Dermis microvascular lymphatic vessel endothelial cell (primary cell): ENCODE results near the gene SRPX2. TPM values are rescaled to one million over a fixed set of nuclear protein-coding genes. Genes with fewer than 3 reads are reported as not detected.

Source experiments
- DNase-seq, 2 donors: peaks; one replicate each; pipeline versions ENCODE4 v3.0.0 to v3.0.0-alpha.2; 2010; ENCODE audit warnings: low read depth in 2 of 2
- total RNA-seq: library from RNA; depleted of rRNA; stranded (reverse); fragments of >200 nt; gene quantifications from 2 replicates; pipeline ENCODE4 v1.2.1, GENCODE V29; 2014

The SRPX2 gene, protein sequence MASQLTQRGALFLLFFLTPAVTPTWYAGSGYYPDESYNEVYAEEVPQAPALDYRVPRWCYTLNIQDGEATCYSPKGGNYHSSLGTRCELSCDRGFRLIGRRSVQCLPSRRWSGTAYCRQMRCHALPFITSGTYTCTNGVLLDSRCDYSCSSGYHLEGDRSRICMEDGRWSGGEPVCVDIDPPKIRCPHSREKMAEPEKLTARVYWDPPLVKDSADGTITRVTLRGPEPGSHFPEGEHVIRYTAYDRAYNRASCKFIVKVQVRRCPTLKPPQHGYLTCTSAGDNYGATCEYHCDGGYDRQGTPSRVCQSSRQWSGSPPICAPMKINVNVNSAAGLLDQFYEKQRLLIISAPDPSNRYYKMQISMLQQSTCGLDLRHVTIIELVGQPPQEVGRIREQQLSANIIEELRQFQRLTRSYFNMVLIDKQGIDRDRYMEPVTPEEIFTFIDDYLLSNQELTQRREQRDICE
- 1.9 and 4.0 TPM in 2 replicates for total RNA-seq

DNA sequence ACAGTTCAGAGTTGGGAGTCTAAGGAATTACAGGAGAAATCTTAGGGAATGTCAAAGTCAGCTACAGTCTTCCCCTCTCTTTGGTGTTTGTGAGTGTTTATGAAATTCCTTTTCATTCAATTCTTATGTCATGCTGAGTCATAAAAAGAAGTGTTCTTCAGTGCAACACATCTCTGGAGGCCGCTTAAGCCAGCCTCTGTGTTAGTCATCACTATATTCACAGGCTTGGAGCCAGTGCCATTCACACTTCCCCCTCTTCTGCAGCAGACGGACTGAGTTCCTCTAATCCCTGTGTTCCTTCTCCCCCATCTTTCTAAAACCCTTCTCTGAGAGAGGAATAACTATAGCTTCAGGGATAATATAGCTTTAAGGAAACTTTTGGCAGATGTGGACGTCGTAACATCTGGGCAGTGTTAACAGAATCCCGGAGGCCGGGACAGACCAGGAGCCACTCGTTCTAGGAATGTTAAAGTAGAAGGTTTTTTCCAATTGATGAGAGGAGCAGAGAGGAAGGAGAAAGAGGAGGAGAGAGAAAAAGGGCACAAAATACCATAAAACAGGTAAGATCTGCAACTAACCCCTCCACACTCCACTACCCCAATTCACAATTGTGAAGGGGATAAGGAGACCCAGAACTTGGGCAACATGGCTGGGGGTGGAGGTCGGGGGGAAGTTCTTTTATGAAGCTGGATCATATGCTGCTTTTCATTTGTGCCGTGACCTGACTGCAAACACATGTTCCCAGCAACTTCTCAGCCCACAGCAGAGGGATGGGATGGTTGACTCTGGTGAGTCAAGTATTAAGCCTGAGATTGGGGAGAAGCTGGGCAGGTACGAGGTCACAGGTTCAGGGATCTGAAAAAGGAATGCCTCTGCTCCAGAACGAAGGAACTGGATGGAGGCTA, at the start of gene SRPX2:
SRPX2 (plus strand) TSS at position 244 of the 905 bp plus-strand sequence. CDS start 2,124 bp downstream, outside the sequence.
- DNase-seq = peak in 1 of 2 donors; percentile 88

DNA sequence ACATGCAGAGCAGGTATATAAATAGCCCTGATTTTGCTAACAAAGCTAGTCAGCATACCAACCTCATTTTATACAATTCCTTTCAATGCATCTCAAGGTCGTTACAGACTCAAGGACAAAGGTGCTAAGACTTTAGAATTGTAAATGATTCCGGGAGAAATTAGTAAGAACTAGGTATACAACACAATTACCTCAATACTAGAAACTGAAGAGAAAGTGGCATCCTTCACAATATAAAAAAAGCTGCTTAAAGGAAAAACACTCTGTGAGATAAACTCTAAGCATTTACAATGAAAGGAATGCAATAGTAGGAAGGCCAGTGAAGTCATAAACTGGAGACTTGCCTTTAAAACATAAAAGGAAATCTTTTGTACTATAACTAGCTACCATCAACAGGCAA, 47.4 kb upstream of the SRPX2 start:
- no peak for DNase-seq

DNA sequence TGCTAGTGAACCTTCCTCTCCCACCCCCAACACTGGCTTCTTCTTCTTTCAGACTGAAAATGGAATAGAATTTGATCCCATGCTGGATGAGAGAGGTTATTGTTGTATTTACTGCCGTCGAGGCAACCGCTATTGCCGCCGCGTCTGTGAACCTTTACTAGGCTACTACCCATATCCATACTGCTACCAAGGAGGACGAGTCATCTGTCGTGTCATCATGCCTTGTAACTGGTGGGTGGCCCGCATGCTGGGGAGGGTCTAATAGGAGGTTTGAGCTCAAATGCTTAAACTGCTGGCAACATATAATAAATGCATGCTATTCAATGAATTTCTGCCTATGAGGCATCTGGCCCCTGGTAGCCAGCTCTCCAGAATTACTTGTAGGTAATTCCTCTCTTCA, 44.5 kb upstream of the SRPX2 start:
- DNase-seq = no peak

DNA sequence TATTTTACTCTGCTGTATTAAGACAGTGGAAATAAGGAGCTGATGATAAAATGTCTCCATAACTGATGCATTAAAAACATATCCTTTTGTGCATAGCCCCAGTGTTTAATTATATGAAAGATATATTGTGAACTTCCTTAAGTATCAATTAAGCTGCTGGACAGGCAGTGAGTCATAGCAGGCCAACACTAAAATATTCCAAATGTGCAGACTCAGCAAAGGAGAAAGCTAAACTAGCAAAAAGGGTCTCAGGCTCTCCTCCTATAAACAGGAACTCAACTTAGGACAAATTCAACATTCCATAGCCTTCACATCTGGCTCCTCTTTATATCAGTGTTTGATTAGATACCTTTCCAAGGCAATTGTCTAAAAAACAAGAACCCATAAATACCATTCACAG, 43.7 kb upstream of the SRPX2 start:
- DNase-seq = no peak

DNA sequence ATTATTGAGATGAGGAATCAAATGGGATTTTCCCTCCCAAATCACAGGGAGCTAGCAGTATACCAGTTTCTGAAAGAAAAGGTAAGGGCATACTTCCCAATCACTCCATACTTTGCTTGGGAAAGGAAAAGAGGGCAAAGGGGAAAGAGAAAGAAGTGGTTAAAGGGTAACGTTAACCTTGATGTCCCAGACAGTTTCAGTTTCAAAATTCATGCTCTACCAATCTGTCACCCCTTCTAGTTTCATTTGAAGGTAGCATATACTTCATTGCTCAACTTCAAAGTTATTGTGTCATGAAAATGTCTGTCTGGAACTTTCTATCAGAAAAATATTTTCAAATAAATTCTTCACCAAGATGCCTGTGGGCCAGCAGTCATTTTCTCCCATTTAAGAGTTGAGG, 43.2 kb upstream of the SRPX2 start:
- no peak for DNase-seq

DNA sequence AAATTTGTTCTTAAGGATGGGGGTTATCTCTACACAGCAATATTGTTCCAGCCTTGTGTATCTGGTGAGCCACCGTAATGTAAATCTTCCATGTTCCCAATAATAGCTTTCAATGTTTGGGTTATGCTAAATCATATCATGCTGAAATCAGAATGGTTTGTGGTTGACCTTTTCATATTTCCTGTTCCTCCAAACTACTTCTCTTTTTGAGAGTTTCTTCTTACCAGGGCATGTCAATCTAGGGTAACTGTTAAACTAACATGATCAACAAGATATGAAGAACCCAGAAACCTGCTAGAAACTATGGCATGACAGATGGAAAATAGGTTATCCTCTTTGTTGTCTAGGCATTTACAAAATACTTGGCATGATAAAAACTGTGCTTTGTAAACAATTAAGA, 37.2 kb upstream of the SRPX2 start:
- DNase-seq = no peak

DNA sequence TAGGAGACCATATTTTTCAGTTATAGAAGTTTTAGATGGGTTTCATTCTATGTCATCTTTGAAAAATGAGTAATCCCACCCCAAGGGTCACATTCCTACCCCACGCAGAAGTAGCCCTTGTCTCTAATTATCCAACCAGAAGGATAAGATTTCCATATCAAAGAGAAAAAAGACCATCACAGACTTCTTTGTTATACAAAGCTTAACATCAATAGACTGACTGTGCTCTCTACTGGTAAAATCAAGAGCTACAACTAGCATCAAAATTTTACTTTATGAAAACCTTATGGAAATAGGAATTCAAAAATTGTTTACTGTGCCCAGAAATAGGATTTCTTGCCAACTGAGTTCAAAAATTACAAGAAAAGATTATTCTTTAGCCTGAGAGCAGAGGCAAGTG, 34.4 kb upstream of the SRPX2 start:
- DNase-seq = no peak

DNA sequence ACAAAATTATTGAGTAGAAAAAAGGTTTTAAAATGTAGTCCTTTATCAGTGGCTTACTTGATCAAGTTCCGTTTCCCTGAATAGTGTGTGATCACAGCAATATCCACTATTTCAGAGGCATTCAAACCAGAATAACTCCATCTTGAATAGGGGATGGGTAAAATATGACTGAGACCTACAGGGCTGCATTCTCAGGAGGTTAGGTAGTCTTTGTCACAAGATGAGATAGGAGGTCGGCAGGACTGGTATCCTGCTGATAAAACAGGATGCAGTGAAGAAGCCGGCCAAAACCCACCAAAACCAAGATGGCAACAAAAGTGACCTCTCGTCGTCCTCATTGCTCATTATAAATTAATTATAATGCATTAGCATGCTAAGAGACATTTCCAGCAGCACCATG, 32.0 kb upstream of the SRPX2 start:
- no peak for DNase-seq

DNA sequence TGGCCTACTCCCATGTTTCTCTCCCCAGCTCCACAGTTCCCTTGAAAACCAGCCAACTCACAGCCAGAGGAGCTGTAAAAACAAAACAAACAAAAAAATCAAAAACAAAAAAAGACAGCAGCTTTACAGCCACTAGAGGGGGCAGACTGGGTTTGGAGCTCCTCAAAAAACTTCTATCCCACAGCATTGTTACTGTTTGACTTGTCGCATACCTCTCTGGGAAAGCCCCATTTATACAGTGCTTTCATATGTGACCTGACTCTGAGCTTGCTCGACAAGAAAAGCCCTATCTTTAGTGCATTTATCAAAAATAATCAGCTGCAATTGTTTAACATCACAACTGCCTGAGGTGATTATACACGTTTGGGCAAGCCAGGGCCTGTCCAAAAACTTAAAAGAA, 29.0 kb upstream of the SRPX2 start:
- peak; percentile 60 to 76 for DNase-seq

DNA sequence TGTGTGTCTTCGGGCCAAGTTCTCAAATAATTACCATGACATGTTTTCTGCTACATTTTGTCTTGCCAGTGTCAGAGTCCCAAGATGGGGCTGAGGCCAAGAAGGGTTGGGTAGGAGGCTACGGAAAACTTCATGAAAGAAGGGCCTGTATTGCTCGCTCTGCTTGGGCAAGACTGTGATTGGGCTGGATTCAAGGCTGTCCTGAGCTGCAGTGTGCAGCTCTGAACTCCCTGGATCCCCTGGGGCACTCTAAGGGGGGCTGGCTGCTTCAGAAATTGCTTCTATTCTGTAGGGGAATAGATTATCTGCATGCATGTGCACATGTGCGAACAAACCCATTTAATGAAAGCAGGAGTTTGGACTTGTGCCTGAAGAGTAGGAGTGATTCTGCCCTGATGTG, 21.0 kb upstream of the SRPX2 start:
- DNase-seq = no peak

DNA sequence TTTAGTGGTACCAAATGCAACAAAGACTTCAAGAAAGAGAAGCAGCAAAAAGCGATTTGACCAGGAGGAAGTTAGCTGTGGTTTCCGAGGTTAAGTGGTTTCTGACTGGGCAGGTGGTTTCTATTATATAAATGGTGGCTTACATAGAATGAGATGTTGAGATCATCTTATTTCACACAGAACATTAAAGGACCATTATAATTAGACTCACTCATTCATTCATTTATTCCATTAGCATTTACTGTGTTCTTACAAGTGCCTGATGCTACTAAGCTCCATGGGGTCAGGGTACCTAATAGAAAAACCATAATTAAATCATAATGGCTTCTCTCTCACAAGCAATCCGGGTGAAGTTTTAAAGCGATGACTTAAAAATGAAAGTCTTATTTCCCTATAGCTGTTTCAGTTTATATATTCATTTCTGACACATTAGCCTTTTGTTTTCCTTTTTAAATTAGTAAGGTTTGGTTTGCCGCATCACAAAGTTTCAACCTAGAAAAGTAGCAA, 18.0 kb upstream of the SRPX2 start:
- DNase-seq = no peak

DNA sequence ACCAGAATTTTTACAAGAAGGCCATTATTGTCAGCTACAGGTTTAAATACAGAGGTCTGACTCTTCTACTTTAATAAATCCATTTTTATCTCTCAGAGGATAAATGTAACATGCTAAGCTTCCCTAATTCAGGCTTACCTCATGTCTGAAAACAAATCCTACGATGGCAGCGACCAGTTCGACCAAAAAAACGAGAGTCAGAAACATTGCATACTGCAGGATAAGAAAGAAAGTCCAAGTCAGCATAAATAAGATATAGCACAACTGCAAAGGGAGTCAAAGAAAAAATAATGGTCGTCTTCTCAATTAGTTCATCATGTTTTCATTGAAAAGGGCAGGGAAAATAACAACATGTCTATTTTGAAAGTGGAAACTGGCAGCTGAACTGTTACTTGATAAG, 9.0 kb upstream of the SRPX2 start:
- DNase-seq = no peak

DNA sequence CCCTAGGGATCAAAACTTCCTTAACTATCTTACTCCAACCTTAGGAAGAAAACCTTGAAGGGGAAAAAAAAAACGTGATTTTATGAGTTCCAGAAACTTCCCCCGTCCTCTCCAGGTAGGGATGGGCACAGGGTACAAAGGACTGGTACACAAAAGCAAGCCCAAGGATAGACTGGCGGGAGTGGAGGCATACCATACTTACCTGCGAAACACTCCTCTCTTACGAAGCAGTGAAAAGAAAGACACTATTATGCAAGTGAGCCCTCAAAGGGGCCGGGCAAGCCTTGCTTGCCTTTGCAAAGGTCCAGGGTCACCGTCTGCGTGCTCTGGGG, 8.0 kb upstream of the SRPX2 start:
- no peak for DNase-seq

DNA sequence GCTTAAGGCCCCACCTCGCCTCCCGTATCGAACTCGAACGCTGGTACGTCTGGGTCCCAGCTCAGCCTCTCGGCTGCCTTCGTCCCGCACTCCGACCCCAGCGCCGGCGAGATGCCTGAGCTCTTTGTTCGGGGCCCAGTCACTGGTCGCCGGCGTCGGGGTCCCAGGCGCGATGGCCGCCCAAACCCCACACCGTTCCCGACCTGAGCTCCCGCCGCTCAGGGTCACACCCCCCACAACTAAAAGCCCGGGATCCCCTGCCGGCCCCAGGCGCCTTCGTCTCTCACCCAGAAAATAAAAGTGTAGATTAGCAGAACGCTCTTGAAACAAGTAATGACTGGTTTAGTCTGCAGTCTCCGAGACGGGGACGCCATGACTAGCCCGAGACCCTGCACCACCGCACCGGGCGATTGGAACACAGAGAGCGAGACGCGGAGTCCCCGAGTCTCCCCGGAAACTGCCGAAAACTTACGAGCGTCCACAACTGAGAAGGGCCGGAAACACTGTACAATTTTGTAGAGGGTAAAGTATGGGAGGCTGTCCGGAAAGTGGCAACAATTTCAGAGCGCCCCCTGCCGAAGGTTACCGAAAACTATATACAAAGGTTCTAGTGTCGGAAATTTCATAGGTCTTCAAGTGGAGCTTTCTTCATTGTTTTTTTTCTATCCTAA, 7.5 kb upstream of the SRPX2 start, which contains the start of gene TSPAN6:
TSPAN6 (minus strand) TSS at position 486 of the 671 bp plus-strand sequence; CDS start at position 374, 112 bp downstream.
- peak in 1 of 2 donors; percentile 69 for DNase-seq

DNA sequence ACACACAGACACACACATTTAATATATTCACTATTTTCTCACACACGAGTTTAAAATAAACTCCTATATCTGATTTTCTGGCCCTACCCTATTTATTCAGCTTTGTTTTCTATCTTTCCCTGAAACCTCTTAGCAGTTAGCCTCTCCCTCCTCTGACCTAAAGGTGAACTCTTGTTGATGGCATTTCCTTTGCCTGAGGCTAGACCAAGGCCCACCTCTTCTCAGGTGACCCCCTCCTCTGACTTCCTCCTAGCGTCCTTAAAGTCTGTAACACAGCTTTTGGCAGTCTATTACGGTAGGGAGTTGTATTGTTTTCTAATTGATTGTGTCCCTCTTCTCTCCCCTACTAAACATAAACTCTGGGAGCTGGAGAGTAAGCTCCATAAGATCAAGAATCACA, 1.7 kb upstream of the SRPX2 start:
- DNase-seq = no peak

DNA sequence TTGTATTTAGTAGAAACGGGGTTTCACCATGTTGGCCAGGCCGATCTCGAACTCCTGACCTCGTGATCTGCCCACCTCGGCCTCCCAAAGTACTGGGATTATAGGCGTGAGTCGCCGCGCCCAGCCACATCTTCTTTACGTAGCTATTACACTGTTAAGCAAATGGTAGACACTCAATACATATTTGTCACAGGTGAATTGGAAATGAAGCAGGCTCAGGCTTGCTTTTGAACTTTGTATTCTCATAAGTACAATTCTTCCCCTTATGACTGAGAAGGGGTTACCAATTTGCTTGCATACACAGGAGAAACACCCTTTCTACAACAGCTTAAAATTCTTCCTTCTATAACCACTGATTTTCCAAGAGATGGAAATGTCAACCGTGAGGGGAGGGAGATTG, 787 bp upstream of the SRPX2 start:
- DNase-seq = no peak

DNA sequence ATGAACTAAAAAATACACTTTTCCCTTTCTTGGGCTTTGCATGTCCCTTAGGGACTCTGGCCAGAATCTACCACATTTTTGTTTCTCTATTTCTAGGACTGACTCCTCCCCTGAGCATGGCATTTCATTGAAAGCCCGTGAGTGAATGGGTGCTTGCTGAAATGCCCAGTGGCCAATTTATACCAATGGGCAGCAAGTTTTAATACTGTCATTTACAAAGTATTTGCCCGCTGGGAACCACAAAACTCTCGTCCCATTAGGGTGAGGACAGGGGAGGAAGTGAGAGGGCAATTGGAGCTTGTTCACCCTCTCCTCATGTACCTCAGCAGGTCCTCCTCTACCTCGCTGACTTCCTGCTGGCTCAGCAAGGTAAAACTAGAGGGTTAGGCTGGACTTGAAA, 1.1 kb downstream of the SRPX2 start:
- no peak for DNase-seq

DNA sequence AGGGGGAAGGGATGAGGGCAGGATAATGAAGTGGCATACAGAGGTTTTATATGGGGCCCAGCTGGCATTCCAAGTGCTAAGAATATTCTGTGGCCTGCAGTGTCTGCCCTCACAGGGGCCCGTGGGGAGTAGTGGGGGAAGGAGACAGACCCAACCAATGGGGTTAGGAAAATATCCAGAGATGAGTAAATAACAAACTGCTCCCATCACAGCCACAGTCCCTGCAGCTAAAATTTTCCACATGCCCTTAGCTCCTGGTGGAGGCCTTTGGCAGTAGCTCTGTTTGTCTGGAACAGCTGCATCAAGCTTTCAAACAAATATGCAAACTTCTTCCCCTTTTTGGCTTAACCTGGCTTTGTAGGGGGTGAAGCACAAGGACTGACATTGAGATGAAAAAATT, 3.1 kb downstream of the SRPX2 start:
- peak in 1 of 2 donors; percentile 42 for DNase-seq

DNA sequence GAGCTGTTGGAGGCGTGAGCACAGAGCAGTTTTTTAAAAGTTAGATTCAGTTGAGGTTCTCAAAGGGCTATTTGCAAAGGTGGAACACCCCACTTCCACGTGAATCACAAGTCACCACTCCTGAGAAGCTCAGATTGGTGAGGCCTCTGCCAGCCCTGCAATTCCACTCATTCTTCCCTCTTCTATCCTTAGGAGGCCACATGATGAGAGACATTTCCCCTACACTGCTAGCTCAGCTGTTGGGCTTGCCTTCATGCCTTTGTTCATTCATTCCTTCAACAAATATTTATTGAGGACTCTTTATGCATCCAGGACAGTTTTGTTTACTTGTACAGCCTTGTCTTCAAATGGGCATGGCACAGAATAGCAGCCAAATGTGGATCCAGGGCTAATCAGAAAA, 3.7 kb downstream of the SRPX2 start:
- DNase-seq = peak in 1 of 2 donors; percentile 46

DNA sequence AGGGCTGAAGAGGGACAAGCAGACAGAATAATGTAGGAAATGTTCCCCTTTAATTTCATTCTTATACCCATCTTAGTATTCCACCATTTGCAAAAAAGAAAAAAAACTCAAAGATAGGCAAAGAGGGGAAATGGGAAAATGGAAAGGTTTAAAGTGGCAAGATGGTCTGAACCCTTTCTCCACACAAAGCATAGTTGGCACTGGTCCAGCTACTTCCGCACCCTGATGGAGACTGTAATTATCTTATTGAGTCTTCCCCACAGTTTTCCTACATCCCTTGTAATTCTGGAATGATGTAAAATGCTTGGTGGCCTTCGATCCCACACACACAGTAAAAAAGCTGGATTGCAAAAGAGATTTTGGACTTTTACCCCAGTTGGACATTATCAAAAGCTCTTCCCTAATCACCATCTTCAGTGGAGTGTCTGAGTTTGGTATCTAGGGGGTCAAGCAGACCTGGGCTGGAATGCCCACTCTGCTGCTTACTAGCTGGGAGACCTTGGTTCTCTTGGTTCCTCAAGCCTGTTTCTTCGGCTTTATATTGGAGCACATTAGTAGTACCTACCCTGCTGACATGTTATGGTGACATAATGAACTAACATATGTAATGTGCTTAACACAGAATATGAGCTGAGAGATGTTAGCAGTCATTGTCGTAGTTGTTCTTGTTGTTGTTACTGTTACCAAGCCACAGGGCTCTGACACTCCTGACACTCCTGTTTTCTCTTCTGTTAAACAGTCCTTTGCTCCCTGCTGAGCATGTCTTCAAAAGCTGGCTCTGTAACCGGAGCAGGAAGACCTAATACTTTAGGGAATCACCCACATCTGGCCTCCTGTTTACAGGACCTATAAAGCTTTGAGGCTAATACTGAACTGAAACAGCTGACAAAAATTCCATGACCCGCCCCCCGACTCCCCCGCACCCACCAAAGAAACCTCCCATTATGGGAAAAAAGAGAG, 4.7 kb downstream of the SRPX2 start:
- peak; percentile 56 to 72 for DNase-seq
